Measurements from ENCODE around the gene TWIST2.
A peak's percentile ranks its signal among the peaks of the same experiment; 100 is the strongest.

Gene TWIST2

GRCh38 chr2:238847841-238848690 is at the start of gene TWIST2:
TWIST2 (plus strand) TSS chr2:238848085; CDS start chr2:238848216, 131 bp downstream.
- DNase-seq, result peak; percentile 61

DNA sequence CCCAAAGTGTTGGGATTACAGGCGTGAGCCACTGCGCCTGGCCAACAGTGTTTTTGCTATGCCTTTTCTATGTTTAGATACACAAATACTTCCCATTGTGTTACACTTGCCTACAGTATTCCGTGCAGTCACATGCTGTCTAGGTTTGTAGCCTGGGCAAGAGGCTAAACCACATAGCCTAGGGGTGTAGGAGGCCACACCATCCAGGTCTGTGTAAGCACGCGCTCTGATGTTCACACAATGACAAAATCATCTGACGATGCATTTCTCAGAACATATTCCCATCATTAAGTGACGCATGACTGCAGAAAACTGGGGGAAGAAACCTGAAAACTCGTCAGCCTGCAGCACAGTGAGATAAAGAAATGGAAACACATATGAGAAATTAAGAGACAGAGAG is 46.1 kb upstream of the TWIST2 start:
- no peak for DNase-seq

DNA sequence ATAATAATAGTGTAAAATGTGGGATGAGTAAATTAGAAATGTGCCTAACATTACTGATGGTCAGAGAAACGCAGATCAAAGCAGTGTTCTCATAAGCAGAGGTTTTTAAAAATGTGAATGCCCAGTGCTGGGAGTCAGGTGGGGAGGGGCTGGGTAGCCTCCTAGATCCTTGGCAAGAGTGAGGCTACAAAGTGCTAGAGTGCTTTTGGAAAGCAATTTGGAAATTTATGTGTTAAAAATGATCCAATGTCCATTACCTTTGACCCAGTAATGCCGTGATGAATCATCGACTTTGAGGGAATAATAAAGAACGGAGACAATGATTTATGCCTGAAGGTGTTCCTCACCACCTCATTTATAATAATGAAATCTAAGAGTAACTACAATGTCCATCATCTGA is 44.9 kb upstream of the TWIST2 start:
- no peak for DNase-seq

GRCh38 chr2:238803996-238804870 is 43.7 kb upstream of the TWIST2 start:
- DNase-seq, result no peak

- no peak for DNase-seq
Measured at GRCh38 chr2:238808761-238809160, 39.1 kb upstream of the TWIST2 start.

DNA sequence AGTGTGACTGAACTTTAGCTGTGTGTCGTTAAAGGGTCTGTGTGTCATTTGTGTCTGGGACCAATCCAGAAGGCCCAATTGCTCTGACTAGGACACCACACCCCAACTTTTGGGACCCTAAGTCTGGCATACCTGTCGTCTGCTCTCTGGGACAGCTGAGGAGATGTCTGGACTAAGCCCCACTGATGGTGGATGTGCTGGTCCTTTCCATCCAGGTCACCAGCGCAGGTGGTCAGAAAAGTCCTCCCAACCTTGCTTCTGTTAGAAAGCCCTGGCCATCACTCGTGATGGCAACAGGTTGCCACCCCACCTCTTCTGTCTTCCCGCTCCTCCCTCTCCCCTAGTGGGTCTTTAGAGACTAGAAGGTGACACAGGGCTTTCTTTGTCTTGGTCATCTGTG is 37.6 kb upstream of the TWIST2 start:
- DNase-seq, result no peak

DNA sequence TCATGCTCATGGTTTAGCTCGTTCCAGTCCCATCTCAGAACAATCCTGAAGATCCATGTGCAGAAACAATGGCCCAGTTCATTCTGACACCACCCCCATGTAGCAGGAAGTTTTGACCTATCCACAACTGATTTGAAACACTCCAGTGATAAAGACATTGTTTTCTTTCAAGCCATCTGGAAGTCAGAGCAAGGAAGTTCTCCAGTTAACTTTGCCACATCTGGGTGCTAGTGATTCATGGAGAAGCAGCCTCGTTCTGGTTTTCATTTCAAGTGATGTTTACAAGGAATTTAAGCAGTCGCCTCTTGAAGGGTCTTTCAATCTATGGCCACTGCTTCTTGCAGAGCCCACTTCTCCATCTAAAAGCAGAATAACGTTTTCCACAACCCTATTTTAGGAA is 36.6 kb upstream of the TWIST2 start:
- no peak for DNase-seq

DNA sequence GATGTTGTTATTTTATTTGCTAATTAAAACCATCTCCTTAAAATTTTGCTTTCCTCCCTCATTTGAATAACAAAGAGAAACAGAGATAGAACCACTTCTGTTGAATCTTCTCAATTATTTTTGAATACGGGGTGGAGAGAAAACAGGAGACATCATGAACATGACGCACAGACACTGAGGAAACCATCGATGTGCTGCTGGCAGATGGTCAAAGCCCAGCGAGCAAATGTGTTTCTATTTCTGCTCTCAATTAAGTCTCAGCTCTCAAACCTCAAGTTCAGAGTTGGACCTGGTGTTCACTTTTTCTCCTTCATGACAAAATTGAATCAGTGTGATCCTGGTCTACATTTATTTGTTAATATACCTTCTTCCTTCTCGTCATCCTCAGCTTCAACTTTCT is 36.1 kb upstream of the TWIST2 start:
- no peak for DNase-seq

DNA sequence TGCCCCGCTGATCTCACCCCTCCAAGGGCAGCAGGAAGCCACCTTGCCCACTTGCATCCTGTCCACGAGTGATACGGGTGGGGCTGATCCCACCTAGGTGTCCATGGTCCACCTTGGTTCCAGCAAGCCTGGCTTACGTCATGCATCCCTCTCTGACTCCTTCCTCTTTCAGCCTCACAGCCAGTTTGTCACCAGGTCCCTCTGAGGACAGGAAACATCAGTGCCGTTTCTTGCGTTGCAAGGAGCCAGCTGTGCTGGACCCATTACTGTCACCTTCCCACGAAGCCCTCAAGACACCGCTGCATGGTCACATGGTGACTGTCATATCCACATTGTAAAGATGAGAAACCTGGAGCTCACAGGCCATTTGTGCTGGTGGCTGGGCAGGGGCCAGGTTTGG is 34.8 kb upstream of the TWIST2 start:
- DNase-seq, result no peak

- DNase-seq, result no peak
Measured at GRCh38 chr2:238814815-238815214, 33.1 kb upstream of the TWIST2 start.

GRCh38 chr2:238816291-238816690 is 31.6 kb upstream of the TWIST2 start:
- no peak for DNase-seq

DNA sequence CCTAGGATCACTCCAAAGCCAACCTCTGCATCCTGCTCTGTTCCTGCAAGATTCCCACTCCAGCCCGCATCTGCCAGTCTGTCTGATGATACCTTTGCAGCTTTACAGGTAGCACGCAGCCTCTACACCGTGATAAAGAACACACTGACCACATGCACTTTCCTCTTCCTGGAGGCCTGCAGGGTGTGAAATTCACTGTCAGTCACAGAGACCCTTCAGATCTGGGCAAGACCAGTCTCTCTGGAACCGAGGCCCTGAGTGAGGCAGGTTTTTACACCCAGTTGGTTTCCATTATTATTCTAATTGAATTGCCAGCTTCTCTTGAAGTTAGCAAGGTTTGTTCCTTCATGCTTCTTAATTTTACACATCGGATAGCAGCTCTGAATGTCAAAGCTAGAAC is 30.5 kb upstream of the TWIST2 start:
- no peak for DNase-seq

- DNase-seq, result no peak
Measured at GRCh38 chr2:238817891-238818290, 30.0 kb upstream of the TWIST2 start.

DNA sequence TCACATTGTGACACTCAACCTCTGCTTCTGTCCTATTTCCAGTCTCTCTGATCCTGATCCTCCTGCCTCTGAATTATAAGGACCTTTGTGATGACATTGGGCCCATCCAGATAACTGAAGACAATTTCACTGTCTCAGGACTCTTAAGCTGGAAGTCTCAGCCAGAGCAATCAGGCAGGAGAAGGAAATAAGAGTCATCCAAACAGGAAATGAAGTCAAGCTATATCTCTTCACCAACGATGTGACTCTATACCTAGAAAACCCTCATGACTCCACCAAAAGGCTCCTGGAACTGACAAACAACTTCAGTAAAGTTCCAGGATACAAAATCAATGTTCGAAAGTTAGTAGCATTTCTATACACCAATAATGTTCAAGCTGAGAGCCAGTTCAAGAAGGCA is 29.3 kb upstream of the TWIST2 start:
- no peak for DNase-seq

- no peak for DNase-seq
Measured at GRCh38 chr2:238820197-238820596, 27.7 kb upstream of the TWIST2 start.

- no peak for DNase-seq
Measured at GRCh38 chr2:238820916-238821315, 27.0 kb upstream of the TWIST2 start.

GRCh38 chr2:238821391-238821790 is 26.5 kb upstream of the TWIST2 start:
- no peak for DNase-seq

DNA sequence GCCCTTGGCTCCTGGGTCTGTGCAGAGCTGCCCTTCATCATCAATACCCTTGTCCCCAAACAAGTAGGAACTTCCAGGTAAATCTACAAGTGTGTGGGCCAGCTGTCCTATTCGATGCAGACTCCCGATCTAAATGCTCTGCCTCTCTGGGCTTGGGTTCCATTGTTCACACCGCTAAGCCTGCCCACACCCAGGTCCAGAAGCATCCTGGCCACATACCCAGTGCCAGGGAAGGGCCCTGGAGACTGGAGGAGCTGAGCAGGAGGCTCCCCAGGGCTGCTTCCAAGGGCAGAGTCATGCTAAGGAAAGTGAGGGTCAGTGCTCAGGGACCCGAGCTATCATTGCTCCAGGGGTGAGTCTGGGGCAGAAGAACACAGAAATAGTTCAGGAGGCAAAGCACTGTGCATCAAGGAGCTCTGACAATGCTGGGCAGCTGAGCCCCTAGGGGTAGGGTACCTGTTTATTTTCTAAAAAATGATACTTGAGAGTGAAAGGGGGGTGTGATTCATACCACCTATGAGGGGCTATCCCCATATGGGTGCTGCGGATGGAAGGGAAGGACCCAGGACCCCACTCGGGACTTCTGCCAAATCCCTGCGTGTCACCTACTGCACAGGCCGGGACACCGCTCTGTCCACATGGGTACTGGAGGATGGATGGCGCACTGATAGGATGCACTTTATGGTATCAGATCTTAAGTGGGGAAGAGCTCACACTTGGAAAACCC is 25.8 kb upstream of the TWIST2 start:
- DNase-seq, result no peak

DNA sequence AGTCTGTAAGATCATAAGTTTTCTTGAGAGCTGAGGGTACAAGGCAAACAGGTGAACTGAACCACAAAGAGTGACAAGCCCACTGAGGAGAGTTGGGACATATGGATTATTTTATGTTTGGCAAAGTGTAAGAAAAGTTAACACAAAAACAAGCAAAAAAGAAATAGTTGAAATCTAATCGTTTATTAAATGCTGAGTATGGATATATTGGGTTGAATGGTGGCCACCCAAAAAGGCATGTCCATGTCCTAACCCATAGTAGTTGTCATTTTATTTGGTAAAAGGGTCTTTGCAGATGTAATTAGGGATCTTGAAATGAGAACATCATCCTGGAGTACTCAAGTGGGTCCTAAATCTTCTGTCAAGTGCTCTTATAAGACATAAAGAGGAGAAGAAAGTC is 24.9 kb upstream of the TWIST2 start:
- no peak for DNase-seq

GRCh38 chr2:238831177-238831576 is 16.7 kb upstream of the TWIST2 start:
- no peak for DNase-seq

DNA sequence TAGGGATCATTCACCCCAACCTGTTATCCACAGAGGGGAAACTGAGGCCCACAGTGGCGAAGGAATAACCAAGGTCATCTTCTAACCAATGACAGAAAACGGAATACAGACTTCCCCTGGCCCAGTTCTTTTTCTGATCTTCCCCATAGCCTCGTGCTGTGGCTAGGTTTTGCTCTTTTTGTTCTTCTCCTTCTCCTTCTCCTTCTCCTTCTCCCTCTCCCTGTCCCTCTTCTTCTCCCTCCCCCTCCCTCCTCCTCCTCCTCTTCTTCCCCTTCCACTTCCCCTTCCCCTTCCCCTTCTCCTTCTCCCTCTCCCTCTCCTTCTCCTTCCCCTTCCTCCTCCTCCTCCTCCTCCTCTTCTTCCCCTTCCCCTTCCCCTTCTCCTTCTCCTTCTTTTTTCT is 12.9 kb upstream of the TWIST2 start:
- no peak for DNase-seq

DNA sequence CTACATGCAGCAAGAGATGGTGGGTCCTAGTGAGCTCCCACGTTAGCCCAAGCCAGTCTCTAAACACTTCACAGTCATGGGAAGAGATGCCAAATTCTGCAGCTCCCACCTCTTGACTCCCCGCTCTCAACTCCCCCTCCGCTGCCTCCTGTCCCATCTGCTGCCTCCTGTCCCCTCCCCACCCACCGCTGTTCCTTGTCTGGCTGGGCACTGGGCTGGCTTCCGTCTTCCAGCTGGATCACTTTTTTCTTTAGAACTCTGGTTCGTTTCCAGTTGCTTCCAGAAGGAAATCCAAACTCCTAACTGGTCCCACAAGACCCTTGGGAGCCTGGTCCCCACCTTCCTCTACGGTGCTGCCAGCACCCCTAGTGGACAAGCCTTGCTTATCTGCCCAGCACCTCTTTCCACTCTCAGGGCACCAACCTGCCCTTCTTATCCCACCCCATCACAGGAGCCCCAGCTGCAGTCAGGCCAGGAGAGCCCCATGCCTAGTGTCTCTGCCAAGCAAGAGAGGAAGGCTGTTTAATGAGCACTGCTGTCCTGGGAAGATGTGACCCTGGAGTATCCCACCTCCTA is 12.1 kb upstream of the TWIST2 start:
- no peak for DNase-seq

DNA sequence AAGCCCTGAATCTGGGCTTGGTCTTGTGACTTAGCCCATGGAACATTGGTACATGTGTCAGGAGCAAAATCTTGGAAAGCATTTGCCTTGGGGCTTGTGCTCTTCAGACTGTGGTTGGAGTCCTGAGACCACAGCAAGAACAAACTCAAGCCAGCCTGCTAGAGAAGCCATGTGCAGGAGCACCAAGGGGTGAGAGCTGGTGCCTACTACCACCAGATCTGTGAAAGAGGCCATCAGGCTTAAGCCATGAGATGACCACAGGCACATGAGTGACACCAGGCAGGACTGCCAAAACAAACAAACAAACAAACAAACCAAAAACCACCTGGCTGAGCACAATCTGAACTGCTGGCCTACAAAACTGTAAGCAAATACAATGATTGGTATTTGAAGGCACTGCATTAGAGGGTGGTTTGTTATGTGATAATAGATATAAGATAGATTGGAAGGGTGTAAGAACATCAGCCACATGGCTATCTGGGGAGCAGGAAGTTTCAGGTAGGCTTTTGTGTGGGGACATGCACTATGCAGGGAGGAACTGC is 9.0 kb upstream of the TWIST2 start:
- no peak for DNase-seq
